HG02610 (cell line): ENCODE results near the gene DLGAP4.

Experiments
- ATAC-seq: cut with Tn5 transposase; IDR thresholded peaks from one replicate; pipeline ENCODE4 v1.9.1; 2021; ENCODE audit warnings: mild to moderate bottlenecking, moderate library complexity; ENCODE audit not compliant: unreplicated experiment

The DLGAP4 gene

GRCh38 chr20:36306553-36307411, 643 bp downstream of the DLGAP4 start:
- no peak for ATAC-seq

DNA sequence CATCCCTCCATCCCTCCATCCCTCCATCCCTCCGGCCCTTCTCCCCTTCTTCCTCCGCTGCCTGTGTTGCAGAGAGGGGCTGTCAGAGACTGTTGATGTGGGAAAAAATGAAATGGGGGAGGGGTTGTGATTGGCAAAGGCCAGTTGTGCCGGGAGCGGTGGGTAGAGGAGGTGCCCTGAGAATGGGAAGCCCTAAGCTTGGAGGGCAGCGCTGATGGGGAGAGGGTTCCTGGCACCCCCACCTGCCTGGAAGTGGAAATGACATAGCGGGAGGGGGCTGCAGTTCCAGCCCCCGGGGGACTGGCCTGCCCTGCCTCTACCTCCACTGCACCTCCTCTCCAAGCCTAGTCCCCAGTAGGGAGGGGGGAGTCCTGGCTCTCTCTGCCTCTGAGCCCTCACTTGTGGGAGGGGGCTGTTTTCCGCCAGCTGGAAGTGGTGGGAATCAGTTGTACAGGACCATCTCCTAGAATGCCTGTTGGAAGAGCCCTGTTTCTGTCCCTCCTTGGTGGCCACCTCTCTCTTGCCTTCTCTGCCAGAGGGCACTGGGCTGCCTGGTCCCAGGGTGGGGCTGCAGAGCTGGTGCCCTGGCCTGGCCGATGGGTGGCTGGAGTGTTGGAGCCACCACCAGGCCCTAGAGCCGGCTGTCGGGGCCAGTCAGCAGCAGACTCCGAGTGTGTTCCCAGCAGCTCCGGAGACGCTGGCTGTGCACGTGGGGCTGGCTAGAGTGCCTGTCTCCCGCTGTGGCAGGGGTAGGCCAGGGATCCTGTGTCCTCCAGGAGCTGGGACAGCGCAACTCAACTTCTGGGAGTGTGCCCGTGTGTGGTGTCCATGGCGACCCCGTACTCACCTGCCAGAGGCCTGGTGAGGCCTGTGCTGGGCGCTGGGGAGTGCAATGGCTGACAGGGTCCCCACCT, 1.5 kb downstream of the DLGAP4 start:
- no peak for ATAC-seq

DNA sequence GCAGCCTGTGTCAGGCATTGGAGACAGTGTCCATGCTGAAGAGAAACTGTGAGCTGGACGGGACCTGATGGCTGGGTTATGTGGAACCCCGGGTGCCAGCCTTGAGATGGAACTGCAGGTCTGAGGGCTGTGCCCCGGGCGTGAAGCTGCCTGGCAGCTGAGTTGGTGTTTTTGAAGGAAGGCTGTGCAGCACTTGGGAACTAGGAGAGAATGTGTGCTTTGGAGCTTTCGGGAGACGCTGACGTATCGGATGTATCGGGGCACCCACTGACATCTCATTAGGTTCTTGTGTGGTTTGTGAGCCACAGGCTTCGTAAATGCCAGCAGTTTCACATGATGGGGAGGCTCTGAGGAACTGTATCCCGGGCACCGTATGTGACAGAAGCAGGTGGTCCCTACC, 2.2 kb downstream of the DLGAP4 start:
- no peak for ATAC-seq

- ATAC-seq, result no peak
Measured at GRCh38 chr20:36308986-36309385, 2.8 kb downstream of the DLGAP4 start.

DNA sequence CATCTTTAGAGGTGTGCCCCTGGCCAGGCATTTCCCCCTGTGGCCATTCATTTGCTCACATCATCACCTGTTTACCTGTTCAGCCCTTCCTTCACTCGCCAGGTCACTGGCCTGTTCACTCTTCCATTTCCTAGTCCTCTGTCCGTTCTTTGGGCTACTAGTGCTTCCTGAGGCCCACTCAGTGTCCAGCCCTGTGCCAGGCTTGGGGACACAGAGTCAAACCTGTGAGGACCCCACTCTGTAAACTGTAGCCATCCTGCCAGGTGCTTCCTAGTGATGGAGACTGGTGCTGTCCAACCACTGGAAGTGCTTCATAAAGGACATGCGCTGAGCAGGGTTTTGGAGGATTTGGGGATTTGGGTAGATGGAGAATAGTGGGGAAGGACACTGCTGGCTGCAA, 3.5 kb downstream of the DLGAP4 start:
- no peak for ATAC-seq

GRCh38 chr20:36310215-36310981, 4.3 kb downstream of the DLGAP4 start:
- ATAC-seq, result no peak

DNA sequence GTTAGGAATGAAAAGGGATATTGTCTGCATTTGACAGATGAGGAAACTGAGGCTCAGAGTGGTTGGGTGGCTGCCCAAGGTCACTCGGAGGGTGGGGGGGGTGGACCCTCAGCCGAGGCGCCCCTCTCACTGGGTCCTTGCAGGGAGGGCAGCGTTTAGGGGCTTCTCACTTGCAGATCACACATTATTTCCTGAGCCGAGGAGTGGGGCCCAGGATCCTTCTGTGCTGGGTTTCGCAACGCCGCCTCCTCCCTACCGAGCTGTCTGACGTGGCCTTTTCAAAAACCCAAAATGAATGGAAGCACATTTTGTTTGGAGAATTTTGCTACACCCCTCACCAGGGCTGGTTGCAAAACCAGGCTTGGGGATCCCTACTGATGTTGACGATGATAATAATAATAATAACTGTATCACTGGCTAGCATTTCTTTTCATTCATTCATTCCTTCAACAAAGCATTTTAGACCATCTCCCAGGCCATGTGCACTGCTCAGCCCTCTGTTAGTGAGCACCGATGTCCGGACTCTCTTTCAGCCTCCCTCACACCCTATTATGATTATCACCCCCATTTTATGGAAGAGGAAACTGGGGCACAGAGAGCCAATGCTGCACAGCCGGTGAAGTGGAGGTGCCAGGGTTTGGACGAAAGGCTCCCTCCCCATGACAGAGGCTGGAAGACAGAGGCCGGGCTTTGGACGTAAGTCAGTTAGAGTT, 5.2 kb downstream of the DLGAP4 start:
- no peak for ATAC-seq

DNA sequence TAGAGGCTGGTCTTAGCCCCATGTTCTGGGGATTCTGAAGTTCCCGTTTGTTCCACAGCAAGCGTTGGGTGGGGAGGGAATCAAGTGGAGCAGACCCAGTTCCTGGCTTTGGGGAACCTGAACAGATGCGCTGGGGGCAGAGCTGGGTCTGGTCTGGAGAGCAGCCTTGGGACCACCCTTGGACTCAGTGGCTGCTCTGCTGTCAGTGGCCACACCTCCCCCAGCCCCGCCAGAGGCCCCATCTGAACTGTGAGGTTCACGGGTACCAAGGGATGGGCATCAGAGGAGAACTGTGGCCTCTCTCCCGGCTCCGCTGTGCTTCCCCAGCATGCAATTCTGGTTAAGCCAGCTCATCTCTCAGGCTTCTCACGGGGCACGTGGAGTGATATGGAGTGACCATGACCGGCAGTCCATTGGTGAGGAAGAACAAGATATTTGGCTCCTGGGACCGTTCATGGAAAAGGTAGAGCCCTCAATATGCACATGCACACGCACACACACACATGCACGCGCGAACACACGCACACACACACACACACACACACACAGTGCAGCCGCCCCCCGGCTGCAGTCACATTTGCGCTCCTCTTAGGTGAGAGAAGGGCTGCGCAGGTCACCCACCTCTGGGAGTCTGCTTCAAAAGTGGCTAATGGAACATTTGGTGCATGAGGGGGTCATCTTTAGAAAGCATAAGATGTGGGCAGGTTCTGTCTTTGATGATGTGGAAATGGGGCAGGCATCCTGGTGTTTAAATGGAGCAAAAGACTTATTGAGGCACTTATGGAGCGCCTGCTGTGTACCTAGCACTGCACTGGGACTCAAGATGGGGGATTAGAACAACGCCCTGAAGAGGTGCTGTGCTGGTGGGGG, 6.0 kb downstream of the DLGAP4 start:
- ATAC-seq, result no peak

- ATAC-seq, result no peak
Measured at GRCh38 chr20:36312724-36313441, 6.7 kb downstream of the DLGAP4 start.

- ATAC-seq, result no peak
Measured at GRCh38 chr20:36313476-36313875, 7.3 kb downstream of the DLGAP4 start.

GRCh38 chr20:36313926-36314325, 7.8 kb downstream of the DLGAP4 start:
- ATAC-seq, result no peak

DNA sequence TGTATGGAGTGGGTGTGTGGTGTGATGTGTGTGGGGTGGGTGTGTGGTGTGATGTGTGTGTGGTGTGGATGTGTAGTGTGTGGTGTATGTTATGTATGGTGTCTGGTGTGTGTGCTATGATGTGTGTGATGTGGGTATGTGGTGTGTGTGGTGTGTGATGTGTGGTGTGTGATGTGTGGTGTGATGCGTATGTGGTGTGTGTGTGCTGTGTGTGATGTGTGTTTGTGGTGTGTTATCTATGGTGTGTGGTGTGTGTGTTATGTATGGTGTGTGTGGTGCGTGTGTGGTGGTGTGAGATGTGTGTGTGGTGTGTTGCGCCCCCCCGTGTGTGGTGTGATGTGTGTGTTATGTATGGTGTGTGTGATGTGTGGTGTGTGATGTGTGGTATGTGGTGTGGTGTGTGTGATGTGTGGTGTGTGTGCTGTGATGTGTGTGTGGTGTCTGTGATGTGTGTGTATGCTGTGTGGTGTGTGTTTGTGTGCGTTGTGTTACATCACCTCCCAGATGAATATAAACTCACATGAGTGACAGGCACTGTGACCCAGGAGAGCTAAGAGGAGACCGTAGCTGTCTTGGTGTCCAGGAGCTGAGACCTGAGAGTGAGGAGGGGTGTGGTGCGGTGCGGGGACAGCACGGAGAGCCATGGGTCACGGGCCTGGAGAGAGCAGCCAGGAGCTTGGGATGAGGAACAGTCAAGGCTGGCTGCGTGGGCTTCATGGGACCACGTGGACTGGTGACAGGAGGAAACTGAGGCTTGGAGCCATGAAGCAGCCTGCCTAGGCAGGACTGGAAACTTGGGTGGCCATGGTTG, 8.8 kb downstream of the DLGAP4 start:
- no peak for ATAC-seq

GRCh38 chr20:36315545-36316351, 9.6 kb downstream of the DLGAP4 start:
- ATAC-seq, result no peak

DNA sequence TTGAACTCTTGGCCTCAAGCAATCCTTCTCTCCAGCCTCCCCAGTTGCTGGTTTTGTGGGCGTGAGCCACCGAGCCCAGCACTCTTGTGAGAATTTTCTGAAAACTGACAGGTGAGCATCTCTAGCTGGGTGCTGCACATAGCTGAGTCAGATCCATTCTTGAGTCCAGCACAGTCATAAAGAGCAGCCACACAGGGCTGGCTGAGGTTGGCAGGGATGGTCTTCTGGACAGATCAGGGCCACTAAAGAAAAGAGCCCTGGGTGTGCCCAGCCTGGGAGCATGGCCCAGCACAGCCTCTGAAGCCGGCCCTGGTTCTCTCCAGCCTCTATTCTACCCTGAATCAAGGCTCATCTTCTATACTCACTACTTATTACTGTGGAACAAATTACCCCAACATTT, 11.5 kb downstream of the DLGAP4 start:
- ATAC-seq, result no peak

DNA sequence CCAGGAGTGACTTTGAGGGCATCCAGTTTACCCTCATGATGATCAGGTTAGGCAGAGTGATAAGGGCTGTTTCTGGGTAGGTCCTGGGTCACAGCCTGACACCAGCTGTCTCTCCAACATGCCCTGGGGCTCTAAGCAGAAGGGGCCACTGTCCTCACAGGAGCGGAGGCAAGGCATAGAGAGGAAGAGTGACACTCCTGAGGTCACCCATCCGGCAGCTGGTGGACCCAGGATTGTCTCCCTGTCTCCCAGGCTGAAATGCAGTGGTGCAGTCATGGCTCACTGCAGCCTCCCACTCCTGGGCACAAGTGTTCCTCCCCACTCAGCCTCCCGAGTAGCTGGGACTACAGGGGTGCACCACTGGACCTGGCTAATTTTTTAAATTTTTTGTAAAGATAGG, 12.0 kb downstream of the DLGAP4 start:
- ATAC-seq, result no peak

DNA sequence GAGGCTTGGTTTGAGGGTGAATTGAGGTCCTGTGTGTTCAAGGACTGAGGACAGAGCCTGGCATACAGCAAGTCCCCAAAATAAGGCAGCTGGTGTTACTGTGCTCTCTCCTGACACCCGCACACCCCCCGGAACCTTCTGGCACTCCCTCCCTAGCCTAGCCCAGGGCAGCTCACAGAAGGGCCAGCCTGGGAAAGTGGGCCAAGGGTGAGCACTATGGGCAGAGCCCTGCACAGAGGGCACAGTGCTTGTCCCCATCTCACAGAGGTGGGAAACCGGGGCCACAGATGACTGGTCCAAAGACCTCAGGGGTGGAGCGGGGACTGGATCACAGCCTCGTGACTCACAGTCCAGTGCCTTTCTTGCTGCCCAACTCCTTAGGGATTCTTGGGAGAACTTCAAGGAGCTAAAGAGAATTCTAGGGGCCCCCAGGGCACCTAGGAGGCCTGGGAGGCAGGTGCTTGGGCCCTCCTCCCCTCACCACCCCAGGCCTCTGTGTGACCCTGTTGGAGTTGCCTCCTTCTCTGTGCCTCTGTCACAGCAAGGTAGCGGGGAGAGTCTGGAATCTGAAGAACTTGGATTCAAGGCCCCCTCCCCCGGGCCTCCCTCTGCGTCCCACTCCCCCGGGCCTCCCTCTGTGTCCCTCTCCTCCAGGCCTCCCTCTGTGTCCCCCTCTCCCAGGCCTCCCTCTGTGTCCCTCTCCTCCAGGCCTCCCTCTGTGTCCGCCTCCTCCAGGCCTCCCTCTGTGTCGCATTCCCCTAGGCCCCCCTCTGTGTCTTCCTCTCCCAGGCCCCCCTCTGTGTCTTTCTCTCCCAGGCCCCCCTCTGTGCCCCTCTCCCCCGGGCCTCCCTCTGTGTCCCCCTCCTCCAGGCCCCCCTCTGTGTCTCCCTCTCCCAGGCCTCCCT, 13.5 kb downstream of the DLGAP4 start:
- no peak for ATAC-seq
